Keratinocyte (primary cell): Measurements from ENCODE around the gene DOCK1.

Experiments used
- CTCF ChIP-seq, 3 experiments: IDR thresholded peaks in 1 of 3; conservative IDR thresholded peaks in 1 of 3; optimal IDR thresholded peaks in 1 of 3; 2 replicates in 2 of 3; 3 replicates in 1 of 3; pipeline versions ENCODE3 to v1.5.1; 2011; ENCODE audit warnings: low read length in 3 of 3, mild to moderate bottlenecking in 3 of 3, moderate library complexity in 2 of 3, control low read depth in 1 of 3, inconsistent platforms in 1 of 3; ENCODE audit not compliant: insufficient read depth in 2 of 3; ENCODE audit errors: extremely low read depth in 1 of 3
- EZH2 ChIP-seq: IDR thresholded peaks from one replicate; pipeline ENCODE4 v1.6.1; 2012; ENCODE audit warnings: inconsistent platforms, mild to moderate bottlenecking, low read length, moderate library complexity

DNA sequence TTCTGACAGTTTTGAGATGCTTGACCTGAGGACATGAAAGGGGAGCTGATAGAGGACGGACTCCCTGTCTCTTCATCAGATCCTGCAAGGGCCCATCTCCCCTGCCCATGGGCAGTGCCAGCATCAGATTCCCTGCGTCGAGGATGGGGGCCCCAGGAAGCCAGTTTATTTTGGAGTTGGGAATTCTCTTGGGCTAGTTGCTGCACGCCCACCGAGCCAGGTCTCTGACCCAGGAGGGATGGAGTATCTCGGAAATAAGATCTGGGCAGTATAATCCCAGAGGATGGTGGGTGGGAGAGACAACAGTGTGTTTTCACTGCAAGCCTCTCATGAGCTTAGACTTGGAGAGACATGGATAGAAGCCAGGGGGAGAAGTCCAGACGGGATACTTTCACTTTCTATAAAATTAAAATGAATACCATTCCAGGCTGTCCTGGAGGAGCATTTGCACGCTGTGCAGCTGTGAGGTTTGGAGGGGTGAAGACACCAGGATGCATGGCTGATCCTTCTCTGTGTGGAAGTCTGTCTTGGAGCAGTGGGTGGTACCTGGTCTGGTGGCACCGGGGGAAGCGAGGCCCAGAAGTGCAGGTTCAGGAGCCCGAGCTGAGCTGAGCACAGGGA, 25.8 kb downstream of the DOCK1 start:
- TF ChIP-seq CTCF (optimal IDR thresholded peaks at IDR 0.05 in 1 of 3, IDR thresholded peaks at IDR 0.05 in 1 of 3, conservative IDR thresholded peaks at IDR 0.05 in 1 of 3; ENCODE audit: extremely low read depth in 1 of 3, insufficient read depth in 2 of 3, low read length in 3 of 3) (no peak), EZH2 (no peak)
